GM19328 (cell line): ENCODE measurements around the gene SNAP23.
"Not testable (repeated sequence)": the region's sequence is repeated elsewhere in the genome, so short reads cannot be mapped to it uniquely, and the experiment has no call there.

Source experiments
- ATAC-seq: cut with Tn5 transposase; IDR thresholded peaks from one replicate; pipeline ENCODE4 v1.9.1; 2021; ENCODE audit warnings: mild to moderate bottlenecking, moderate library complexity; ENCODE audit not compliant: unreplicated experiment

The SNAP23 gene

GRCh38 chr15:42556550-42557207 is 61.2 kb downstream of the SNAP23 start:
- ATAC-seq = not testable (repeated sequence)

- no peak for ATAC-seq
Measured at GRCh38 chr15:42558739-42559138, 63.3 kb downstream of the SNAP23 start.

GRCh38 chr15:42575188-42576039 is 80.0 kb downstream of the SNAP23 start, which contains the start of gene STARD9:
STARD9 (plus strand) TSS chr15:42575606; CDS start chr15:42575716, 110 bp downstream.
- ATAC-seq = peak; percentile 94

- ATAC-seq = no peak
Measured at GRCh38 chr15:42576040-42576594, 80.7 kb downstream of the SNAP23 start.

- ATAC-seq = no peak
Measured at GRCh38 chr15:42576776-42577175, 81.3 kb downstream of the SNAP23 start.

- no peak for ATAC-seq
Measured at GRCh38 chr15:42577514-42578031, 82.1 kb downstream of the SNAP23 start.

- no peak for ATAC-seq
Measured at GRCh38 chr15:42578984-42579537, 83.6 kb downstream of the SNAP23 start.

- ATAC-seq = peak; percentile 65
Measured at GRCh38 chr15:42581272-42581730, 85.9 kb downstream of the SNAP23 start.
